Adipocyte (in vitro differentiated cells): Measurements from ENCODE around the gene TRAPPC14.
"Not testable (repeated sequence)": the region's sequence is repeated elsewhere in the genome, so short reads cannot be mapped to it uniquely, and the experiment has no call there.

Source experiments
- DNase-seq: peaks from one replicate; pipeline ENCODE4 v3.0.0-alpha.2; 2015; ENCODE audit warnings: low read depth
- H3K27me3 ChIP-seq: replicated peaks from 2 replicates; pipeline ENCODE4 v1.7.0; 2013; ENCODE audit warnings: mild to moderate bottlenecking, low read length, moderate library complexity; ENCODE audit not compliant: control insufficient read depth, insufficient read depth
- H3K36me3 ChIP-seq: 2 replicates; pipeline ENCODE4 v1.7.0; 2013; ENCODE audit warnings: low read length, mild to moderate bottlenecking, moderate library complexity; ENCODE audit not compliant: control insufficient read depth, insufficient read depth, severe bottlenecking
- H3K4me1 ChIP-seq: 2 replicates; pipeline ENCODE4 v1.7.0; 2013; ENCODE audit warnings: mild to moderate bottlenecking, low read length, moderate library complexity; ENCODE audit not compliant: control insufficient read depth, insufficient read depth
- H3K4me3 ChIP-seq: 2 replicates; pipeline ENCODE4 v1.7.0; 2013; ENCODE audit warnings: mild to moderate bottlenecking, low read length, moderate library complexity
- H3K9ac ChIP-seq: 2 replicates; pipeline ENCODE4 v1.7.0; 2013; ENCODE audit warnings: mild to moderate bottlenecking, low read length, moderate library complexity
- H3K9me3 ChIP-seq: 2 replicates; pipeline ENCODE4 v1.7.0; 2013; ENCODE audit warnings: mild to moderate bottlenecking, low read length, moderate library complexity; ENCODE audit not compliant: control insufficient read depth

TRAPPC14 gene, protein sequence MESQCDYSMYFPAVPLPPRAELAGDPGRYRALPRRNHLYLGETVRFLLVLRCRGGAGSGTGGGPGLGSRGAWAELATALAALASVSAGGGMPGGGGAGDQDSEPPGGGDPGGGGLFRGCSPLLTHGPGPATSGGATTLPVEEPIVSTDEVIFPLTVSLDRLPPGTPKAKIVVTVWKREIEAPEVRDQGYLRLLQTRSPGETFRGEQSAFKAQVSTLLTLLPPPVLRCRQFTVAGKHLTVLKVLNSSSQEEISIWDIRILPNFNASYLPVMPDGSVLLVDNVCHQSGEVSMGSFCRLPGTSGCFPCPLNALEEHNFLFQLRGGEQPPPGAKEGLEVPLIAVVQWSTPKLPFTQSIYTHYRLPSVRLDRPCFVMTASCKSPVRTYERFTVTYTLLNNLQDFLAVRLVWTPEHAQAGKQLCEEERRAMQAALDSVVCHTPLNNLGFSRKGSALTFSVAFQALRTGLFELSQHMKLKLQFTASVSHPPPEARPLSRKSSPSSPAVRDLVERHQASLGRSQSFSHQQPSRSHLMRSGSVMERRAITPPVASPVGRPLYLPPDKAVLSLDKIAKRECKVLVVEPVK

DNA sequence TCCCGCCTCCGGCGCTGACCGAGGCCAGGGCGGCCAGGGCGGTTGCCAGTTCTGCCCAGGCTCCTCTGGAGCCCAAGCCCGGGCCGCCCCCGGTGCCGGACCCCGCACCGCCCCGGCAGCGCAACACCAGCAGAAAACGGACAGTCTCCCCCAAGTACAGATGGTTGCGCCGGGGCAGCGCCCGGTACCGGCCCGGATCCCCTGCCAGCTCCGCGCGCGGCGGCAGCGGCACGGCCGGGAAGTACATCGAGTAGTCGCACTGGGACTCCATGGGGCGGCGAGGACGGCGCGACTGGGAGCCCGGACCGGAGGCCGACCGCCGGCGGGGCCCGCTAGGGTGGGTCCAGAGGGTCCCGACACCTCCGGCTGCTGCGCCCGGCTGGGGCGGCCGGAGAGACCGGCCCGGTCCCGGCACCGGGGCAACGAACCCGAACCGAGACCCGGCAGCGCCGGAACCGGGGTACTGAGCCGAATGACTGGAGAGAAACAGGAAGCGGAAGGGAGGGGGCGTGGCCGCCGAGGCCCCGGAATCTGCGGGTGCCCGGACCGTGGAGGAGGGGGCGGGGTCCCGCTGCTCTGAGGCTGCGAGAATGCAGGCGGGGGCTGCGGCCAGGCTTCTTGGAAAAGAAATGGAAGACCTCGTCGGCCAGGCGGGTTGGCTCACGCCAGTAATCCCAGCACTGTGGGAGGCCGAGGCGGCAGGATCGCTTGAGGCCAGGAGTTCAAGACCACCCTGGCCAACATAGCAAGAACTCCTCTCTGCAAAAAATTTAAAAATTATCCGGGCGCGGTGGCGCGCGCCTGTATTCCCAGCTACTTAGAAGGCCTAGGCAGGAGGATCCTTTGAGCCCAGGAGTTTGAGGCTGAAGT, at the start of gene TRAPPC14:
Gene TRAPPC14, minus strand, starts transcription at position 495 of the 870 bp plus-strand sequence. Its CDS starts 224 bp downstream, at position 271.
- no peaks in the 10 kb centered on the region for H3K9me3 ChIP-seq
- peak within 1 kb of the TSS; percentile 94 for H3K9ac ChIP-seq
- peak within 1 kb of the TSS; percentile 91 for H3K4me3 ChIP-seq
- H3K4me1 ChIP-seq = peaks cover 23% of the 10 kb centered on the region
- H3K27me3 ChIP-seq = no peaks in the 10 kb centered on the region
- DNase-seq = peak; percentile 94
- H3K36me3 ChIP-seq = peaks cover 35% of the 10 kb centered on the region

DNA sequence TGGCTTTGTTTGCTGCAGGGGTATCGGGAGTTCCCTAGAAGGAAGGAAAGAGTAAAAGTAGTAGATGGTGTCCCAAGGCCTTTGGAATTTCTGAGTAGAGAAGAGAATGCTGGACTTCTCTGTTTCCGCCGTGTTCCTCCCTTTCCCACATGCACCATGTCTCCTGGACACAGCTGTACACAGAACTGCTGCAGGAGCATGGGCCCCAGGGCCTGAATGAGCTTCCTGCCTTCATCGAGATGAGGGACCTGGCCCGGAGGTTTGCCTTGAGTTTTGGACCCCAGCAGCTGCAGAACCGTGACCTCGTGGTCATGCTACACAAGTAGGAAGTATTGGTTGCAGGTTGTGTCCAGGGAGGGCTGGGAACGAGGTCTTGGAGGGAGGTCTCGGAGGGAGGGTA, 45.9 kb upstream of the TRAPPC14 start:
- H3K9ac ChIP-seq = no peak overlapping the region
- no peak for DNase-seq
- no peaks in the 10 kb centered on the region for H3K4me1 ChIP-seq
- H3K9me3 ChIP-seq = no peaks in the 10 kb centered on the region
- H3K27me3 ChIP-seq = no peaks in the 10 kb centered on the region
- no peaks in the 10 kb centered on the region for H3K36me3 ChIP-seq
- H3K4me3 ChIP-seq = no peak overlapping the region

DNA sequence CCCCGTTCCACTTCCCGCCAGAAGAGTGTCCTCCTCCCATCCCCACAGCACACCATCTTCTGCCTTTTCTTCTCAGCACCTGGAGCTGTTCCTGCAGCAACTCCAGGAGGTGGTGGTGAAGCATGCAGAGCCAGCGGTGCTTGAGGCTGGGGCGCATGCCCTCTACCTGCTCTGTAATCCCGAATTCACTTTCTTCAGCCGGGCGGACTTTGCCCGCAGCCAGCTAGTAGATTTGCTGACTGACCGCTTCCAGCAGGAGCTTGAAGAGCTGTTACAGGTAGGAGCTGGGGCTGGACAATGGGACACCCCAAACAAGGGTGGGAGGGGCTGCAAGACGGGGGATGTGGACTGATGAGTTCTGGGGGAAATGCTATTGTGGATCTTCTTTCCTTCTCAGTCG, 42.2 kb upstream of the TRAPPC14 start:
- Histone ChIP-seq H3K4me1 (no peaks in the 10 kb centered on the region), H3K27me3 (no peaks in the 10 kb centered on the region), H3K36me3 (no peaks in the 10 kb centered on the region), H3K9ac (no peak overlapping the region), H3K9me3 (no peaks in the 10 kb centered on the region), H3K4me3 (no peak overlapping the region)
- no peak for DNase-seq

DNA sequence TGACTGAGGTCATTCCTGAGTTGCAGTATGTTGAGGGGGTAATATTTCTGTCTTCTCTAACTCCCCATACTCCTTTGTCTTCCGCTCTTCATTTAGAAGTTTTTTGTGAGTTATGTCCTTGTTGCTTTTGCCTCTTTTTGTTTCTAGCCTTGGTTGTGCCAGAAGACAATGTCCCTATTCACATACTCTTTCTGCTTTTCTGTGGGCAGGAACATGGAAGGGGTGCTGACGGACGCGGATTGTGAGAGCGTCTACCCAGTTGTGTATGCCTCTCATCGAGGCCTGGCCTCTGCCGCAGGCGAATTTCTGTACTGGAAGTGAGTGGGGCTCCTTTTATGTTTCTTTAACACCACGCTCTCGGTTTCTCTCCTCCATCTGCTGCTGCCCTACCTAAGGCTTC, 39.7 kb upstream of the TRAPPC14 start:
- DNase-seq = no peak
- Histone ChIP-seq H3K4me1 (no peaks in the 10 kb centered on the region), H3K4me3 (no peak overlapping the region), H3K9ac (no peak overlapping the region), H3K9me3 (no peaks in the 10 kb centered on the region), H3K36me3 (no peaks in the 10 kb centered on the region), H3K27me3 (no peaks in the 10 kb centered on the region)

DNA sequence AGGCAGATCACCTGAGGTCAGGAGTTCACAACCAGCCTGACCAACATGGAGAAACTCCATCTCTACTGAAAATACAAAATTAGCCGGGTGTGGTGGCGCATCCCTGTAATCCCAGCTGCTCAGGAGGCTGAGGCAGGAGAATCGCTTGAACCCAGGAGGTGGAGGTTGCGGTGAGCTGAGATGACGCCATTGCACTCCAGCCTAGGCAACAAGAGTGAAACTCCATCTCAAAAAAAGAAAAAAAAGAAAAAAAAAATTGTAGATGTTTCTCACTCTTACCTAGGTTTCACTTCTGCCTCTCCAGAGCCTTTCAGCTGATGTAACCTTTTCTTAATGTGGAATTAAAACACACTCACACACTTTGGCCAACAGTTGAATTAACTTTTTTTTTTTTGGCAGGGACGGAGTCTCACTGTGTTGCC, 37.4 kb upstream of the TRAPPC14 start:
- H3K4me3 ChIP-seq, H3K27me3 ChIP-seq, H3K9ac ChIP-seq, H3K36me3 ChIP-seq, DNase-seq, H3K9me3 ChIP-seq: not testable (repeated sequence)
- H3K4me1 ChIP-seq = peaks cover 17% of the 10 kb centered on the region

DNA sequence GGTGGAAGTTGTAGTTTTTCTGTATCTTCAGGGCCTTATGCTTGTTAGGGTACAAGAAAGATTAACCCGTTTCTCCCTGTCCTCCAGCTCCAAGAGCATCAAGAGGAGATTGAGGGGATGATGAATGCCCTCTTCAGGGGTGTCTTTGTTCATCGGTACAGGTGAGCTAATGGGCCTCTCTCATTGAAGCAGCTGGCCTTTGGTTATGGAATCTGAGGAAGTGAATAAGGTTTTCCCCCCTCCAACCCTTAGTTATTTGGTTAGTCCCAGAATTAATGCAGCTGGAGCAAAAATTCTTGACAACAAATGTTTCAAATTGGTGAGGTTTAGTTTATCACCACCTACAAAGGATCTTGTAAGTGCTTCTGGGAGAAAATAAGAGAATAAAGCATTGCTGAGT, 36.7 kb upstream of the TRAPPC14 start:
- DNase-seq = no peak
- no peaks in the 10 kb centered on the region for H3K36me3 ChIP-seq
- H3K4me3 ChIP-seq = no peak overlapping the region
- no peak overlapping the region for H3K9ac ChIP-seq
- H3K4me1 ChIP-seq = peaks cover 24% of the 10 kb centered on the region
- no peaks in the 10 kb centered on the region for H3K27me3 ChIP-seq
- H3K9me3 ChIP-seq = no peaks in the 10 kb centered on the region

DNA sequence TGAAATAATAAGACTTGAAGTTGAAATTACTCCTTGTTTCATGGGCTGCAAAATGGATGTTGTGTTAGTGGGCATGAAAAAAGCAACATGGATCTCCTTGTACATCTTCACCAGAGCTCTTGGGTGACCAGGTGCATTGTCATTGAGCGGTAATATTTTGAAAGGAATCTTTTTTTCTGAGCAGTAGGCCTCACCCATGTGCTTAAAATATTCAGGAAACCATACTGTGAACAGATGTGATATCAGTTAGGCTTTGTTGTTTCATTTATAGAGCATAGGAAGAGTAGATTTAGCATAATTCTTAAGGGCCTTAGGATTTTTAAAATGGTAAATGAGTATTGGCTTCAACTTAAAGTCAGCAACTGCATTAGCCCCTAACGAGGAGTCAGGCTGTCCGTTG, 34.4 kb upstream of the TRAPPC14 start:
- Histone ChIP-seq H3K27me3 (no peaks in the 10 kb centered on the region), H3K9ac (no peak overlapping the region), H3K4me1 (peaks cover 30% of the 10 kb centered on the region), H3K4me3 (no peak overlapping the region), H3K9me3 (no peaks in the 10 kb centered on the region), H3K36me3 (no peaks in the 10 kb centered on the region)
- DNase-seq = no peak

DNA sequence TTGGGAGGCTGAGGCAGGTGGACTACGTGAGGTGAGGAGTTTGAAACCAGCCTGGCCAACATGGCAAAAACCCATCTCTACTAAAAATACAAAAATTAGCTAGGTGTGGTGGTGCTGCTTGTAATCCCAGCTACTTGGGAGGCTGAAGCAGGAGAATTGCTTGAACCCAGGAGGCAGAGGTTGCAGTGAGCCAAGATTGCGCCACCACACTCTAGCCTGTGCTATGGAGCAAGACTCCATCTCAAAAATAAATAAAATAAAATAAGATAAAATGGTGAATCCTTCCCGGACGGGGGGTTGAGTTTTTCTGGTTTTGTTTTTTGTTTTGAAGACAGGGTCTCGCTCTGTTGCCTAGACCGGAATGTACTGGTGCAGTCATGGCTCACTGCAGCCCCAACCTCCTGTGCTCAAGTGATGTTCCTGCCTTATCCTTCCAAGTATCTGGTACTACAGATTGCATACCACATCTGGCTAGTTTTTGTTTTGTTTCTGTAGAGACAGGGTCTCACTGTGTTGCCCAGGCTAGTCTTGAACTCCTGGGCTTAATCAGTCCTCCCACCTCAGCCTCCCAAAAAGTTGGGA, 33.8 kb upstream of the TRAPPC14 start:
- Histone ChIP-seq H3K4me1 (peaks cover 30% of the 10 kb centered on the region), H3K9ac (peak overlapping the region; percentile 41)
- H3K36me3 ChIP-seq, H3K4me3 ChIP-seq, DNase-seq, H3K9me3 ChIP-seq, H3K27me3 ChIP-seq: not testable (repeated sequence)

DNA sequence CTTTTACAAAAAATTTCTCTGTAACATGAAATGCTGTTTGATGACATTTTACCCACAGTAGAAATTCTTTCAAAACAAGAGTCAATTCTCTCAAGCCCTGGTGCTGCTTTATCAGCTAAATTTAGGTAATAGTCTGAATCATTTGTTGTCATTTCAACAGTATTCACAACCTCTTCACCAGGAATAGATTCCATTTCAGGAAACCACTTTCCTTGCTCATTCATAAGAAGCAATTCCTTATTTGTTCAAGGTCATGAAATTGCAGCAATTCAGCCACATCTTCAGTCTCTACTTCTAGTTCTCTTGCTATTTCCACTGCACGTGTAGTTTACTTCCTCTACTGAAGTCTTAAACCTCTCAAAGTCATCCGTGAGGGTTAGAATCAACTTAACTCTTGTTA, 33.3 kb upstream of the TRAPPC14 start:
- H3K9ac ChIP-seq = peak overlapping the region; percentile 41
- DNase-seq = peak; percentile 34
- H3K9me3 ChIP-seq = no peaks in the 10 kb centered on the region
- no peak overlapping the region for H3K4me3 ChIP-seq
- H3K36me3 ChIP-seq = no peaks in the 10 kb centered on the region
- peaks cover 30% of the 10 kb centered on the region for H3K4me1 ChIP-seq
- H3K27me3 ChIP-seq = no peaks in the 10 kb centered on the region

DNA sequence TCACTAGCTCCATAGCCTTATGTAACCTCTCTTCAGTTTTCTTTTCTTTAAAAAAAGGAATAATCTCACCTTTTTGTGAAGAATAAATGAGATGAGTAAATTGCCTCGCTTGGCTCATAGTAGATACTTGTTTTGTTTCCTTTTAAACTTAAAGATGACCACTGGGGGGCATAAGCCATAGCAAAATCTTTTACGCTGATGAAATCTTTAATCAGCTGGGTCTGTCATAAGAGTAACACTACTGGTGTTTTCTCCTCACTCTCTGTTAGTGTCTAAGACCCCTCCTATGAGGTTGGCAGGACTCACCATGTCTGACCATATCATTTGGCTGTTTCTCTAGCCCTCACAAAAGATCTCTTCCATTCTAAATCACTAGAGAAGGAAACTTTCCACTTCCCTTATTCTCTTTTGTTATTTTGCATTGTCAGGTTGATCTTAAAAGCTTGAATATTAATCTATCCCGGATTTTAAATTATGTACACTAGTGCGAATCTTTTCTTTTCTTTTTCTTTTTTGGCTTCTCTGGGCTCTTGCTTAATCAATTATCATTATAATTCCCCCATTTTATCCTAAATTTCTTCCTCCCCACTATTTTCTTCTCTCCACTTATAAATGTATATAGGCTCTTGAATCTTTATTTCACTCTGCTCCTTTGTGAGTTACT, 31.7 kb upstream of the TRAPPC14 start:
- H3K4me1 ChIP-seq = peaks cover 30% of the 10 kb centered on the region
- DNase-seq = peak; percentile 65
- H3K9ac ChIP-seq = peak overlapping the region; percentile 66

More for the DNA sequence above, 31.7 kb upstream of the TRAPPC14 start:
- Histone ChIP-seq H3K27me3 (no peaks in the 10 kb centered on the region), H3K4me3 (no peak overlapping the region), H3K36me3 (no peaks in the 10 kb centered on the region), H3K9me3 (no peaks in the 10 kb centered on the region)
